ENCODE results near the gene AKT3.
A peak's percentile ranks its signal among the peaks of the same experiment; 100 is the strongest.

AKT3 gene

DNA sequence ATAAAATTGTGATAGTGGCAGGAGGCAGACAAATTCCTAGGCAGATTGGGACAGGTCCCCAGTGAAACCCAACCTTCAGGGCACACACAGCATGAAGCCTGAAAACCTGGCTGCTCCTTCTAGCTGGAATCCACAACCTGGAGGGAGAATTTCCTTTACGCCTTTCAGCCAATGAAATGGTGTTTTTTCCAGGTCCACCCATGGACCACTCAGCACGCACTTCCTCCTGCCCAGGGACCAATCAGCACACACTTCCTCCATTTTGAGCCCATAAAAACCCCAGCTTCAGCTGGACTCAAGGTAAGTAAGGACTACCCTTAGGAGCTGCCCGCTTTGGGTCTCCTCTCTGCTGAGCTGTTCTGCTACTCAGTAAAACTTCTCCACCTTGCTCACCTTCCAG is 120.1 kb downstream of the AKT3 start:
- peaks cover 57% of the 10 kb centered on the region for H3K4me1 ChIP-seq (ENCODE audit: low read length)
- TF ChIP-seq, protein P1, sequence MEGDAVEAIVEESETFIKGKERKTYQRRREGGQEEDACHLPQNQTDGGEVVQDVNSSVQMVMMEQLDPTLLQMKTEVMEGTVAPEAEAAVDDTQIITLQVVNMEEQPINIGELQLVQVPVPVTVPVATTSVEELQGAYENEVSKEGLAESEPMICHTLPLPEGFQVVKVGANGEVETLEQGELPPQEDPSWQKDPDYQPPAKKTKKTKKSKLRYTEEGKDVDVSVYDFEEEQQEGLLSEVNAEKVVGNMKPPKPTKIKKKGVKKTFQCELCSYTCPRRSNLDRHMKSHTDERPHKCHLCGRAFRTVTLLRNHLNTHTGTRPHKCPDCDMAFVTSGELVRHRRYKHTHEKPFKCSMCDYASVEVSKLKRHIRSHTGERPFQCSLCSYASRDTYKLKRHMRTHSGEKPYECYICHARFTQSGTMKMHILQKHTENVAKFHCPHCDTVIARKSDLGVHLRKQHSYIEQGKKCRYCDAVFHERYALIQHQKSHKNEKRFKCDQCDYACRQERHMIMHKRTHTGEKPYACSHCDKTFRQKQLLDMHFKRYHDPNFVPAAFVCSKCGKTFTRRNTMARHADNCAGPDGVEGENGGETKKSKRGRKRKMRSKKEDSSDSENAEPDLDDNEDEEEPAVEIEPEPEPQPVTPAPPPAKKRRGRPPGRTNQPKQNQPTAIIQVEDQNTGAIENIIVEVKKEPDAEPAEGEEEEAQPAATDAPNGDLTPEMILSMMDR (IDR thresholded peaks at IDR 0.05; ENCODE audit: low read length), result no peak
- TF ChIP-seq EZH2 (optimal IDR thresholded peaks at IDR 0.05; ENCODE audit: low read depth, low read length) (no peak), EZH2phosphoT487 (IDR thresholded peaks at IDR 0.05; ENCODE audit: low read length) (no peak)
- H3K9me2 ChIP-seq (replicated peaks; ENCODE audit: insufficient read depth, low read length), result no peaks in the 10 kb centered on the region
- H3K9me3 ChIP-seq (replicated peaks; ENCODE audit: insufficient read depth, low read length), result no peaks in the 10 kb centered on the region
- H3K27ac ChIP-seq (ENCODE audit: low read length), result no peak overlapping the region
- H3K9ac ChIP-seq (ENCODE audit: low read length), result no peak overlapping the region
- DNase-seq, result no peak
- H3K4me2 ChIP-seq (ENCODE audit: low read depth, low read length), result no peak overlapping the region
- no peak overlapping the region for H3K4me3 ChIP-seq (ENCODE audit: low read length)
- H3K27me3 ChIP-seq (replicated peaks; ENCODE audit: insufficient read depth, low read length), result no peaks in the 10 kb centered on the region
- no peaks in the 10 kb centered on the region for H3K79me2 ChIP-seq (ENCODE audit: low read length)
- H3K36me3 ChIP-seq (replicated peaks; ENCODE audit: insufficient read depth, low read length), result no peaks in the 10 kb centered on the region
- no peaks in the 10 kb centered on the region for H4K20me1 ChIP-seq (ENCODE audit: insufficient read depth, low read length)
- H3F3A ChIP-seq (ENCODE audit: insufficient read depth, low read length), result peaks cover 35% of the 10 kb centered on the region
- no peak overlapping the region for H2AFZ ChIP-seq (ENCODE audit: low read length)

DNA sequence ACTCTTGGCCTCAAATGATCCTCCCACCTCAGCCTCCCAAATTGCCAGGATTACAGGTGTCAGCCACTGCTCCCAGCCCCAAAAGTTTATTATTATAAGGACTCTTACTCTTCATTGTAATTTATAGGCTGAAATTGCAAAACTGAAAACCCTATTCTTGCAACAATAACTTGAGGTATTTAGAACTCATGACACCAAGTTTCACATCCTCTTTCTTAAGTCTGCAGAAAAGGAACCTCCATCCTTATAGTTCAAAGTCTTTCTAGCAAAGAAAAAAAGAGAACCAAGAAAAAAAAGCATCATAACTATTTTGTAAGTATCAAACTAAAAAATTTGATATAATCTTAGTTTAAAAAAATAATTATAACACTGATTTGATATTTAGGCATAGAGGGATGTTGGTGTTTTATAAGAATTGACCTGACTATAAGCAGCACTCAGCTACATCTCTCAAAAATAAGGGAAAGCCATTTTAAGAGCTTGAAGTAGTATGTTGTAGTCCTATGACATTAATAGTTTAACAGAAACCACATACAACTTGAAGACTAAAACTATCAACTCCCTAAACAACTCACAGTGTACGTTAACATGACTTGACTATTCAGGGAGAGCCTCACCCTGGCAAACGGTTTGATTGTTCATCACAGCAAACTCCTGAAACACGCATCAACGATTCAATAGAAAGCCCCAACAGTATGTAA is 122.4 kb downstream of the AKT3 start:
- H2AFZ ChIP-seq (ENCODE audit: low read length), result 0 out of 2 replicates have a peak overlapping the region, but pooled peaks have one; percentile 6
- no peaks in the 10 kb centered on the region for H3K9me3 ChIP-seq (replicated peaks; ENCODE audit: insufficient read depth, low read length)
- peaks cover 52% of the 10 kb centered on the region for H3K4me1 ChIP-seq (ENCODE audit: low read length)
- no peaks in the 10 kb centered on the region for H3K9me2 ChIP-seq (replicated peaks; ENCODE audit: insufficient read depth, low read length)
- H3K4me3 ChIP-seq (ENCODE audit: low read length), result peak overlapping the region; percentile 33
- peak overlapping the region; percentile 62 for H3K27ac ChIP-seq (ENCODE audit: low read length)
- no peaks in the 10 kb centered on the region for H3K36me3 ChIP-seq (replicated peaks; ENCODE audit: insufficient read depth, low read length)
- H4K20me1 ChIP-seq (ENCODE audit: insufficient read depth, low read length), result no peaks in the 10 kb centered on the region
- TF ChIP-seq EZH2phosphoT487 (IDR thresholded peaks at IDR 0.05; ENCODE audit: low read length), result no peak
- no peak for TF ChIP-seq EZH2 (optimal IDR thresholded peaks at IDR 0.05; ENCODE audit: low read depth, low read length)
- TF ChIP-seq, protein P1 (IDR thresholded peaks at IDR 0.05; ENCODE audit: low read length), result no peak
- peak overlapping the region; percentile 76 for H3K4me2 ChIP-seq (ENCODE audit: low read depth, low read length)
- peaks cover 36% of the 10 kb centered on the region for H3F3A ChIP-seq (ENCODE audit: insufficient read depth, low read length)
- DNase-seq, result peak; percentile 82
- H3K79me2 ChIP-seq (ENCODE audit: low read length), result no peaks in the 10 kb centered on the region
- peak overlapping the region; percentile 10; the same call in 1 of the 2 replicates for H3K9ac ChIP-seq (ENCODE audit: low read length)
- peaks cover 14% of the 10 kb centered on the region; the same call in 1 of the 2 replicates for H3K27me3 ChIP-seq (replicated peaks; ENCODE audit: insufficient read depth, low read length)

DNA sequence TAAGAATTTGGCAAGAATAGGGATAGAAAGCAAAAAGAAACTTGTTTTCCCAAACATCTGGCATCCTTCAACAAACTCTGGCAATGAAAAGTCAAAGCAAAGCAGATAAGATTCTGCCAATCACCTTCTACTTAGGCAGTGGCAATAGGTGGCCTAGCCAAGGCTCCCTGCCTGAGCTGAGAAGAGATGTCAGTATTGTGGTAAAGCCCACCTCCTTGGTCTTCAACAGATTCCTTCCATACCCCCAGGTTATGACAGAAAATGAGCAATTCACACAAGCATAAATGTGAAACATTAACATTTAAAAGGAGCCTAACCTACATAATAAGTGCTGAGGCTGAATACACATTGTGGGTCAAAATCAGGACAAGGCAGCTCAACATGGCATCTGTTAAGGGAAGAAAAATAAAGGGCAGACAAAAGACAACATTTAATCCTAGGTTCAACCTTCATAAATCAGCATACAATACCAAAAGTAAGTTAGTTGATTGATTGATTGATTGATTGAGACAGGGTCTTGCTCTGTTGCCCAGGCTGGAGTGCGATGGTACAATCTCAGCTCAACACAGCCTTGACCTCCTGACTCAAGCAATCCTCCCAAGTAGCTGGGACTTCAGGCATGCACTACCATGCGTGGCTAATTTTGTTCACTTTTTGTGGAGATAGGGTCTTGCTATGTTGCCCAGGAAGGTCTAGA is 123.1 kb downstream of the AKT3 start:
- TF ChIP-seq EZH2 (optimal IDR thresholded peaks at IDR 0.05; ENCODE audit: low read depth, low read length), result no peak
- TF ChIP-seq EZH2phosphoT487 (IDR thresholded peaks at IDR 0.05; ENCODE audit: low read length), result no peak
- TF ChIP-seq, protein P1 (IDR thresholded peaks at IDR 0.05; ENCODE audit: low read length), result no peak
- Histone ChIP-seq H3K27ac (ENCODE audit: low read length) (peak overlapping the region; percentile 62; the same call in 1 of the 2 replicates), H3K9me3 (replicated peaks; ENCODE audit: insufficient read depth, low read length) (no peaks in the 10 kb centered on the region), H3K4me2 (ENCODE audit: low read depth, low read length) (peak overlapping the region; percentile 76; the same call in 1 of the 2 replicates), H3K9ac (ENCODE audit: low read length) (no peak overlapping the region), H2AFZ (ENCODE audit: low read length) (no peak overlapping the region), H3K27me3 (replicated peaks; ENCODE audit: insufficient read depth, low read length) (peaks cover 14% of the 10 kb centered on the region; the same call in 1 of the 2 replicates), H3K36me3 (replicated peaks; ENCODE audit: insufficient read depth, low read length) (no peaks in the 10 kb centered on the region), H4K20me1 (ENCODE audit: insufficient read depth, low read length) (no peaks in the 10 kb centered on the region), H3K79me2 (ENCODE audit: low read length) (no peaks in the 10 kb centered on the region), H3K4me1 (ENCODE audit: low read length) (peaks cover 45% of the 10 kb centered on the region), H3F3A (ENCODE audit: insufficient read depth, low read length) (peaks cover 36% of the 10 kb centered on the region), H3K9me2 (replicated peaks; ENCODE audit: insufficient read depth, low read length) (no peaks in the 10 kb centered on the region), H3K4me3 (ENCODE audit: low read length) (no peak overlapping the region)
- no peak for DNase-seq

Measured in MM.1S (cell line).